HepG2 (cell line): Measurements from ENCODE around the gene CAMK2D. TPM values are rescaled to one million over a fixed set of nuclear protein-coding genes. Genes with fewer than 3 reads are reported as not detected.

ENCODE experiments used
- ATAC-seq: fragments of 200-7000 bp; cut with Tn5 transposase; 3 replicates; pipeline ENCODE4 v1.9.1; 2020; ENCODE audit warnings: mild to moderate bottlenecking, moderate library complexity
- BruUV-seq: library from RNA; stranded (reverse); fragments of 400-500 nt; replicated peaks from 2 replicates; lab custom pipeline; 2021; lab: Mats Ljungman, UMichigan
- CTCF ChIA-PET: fragments of 300-600 bp; formaldehyde crosslinking; extraction: SDS; loops from one replicate; lab custom pipeline; 2021; ENCODE audit warnings: low total read pairs, inconsistent platforms, low intra/inter-chr PET ratio; lab: Yijun Ruan, JAX
- POLR2A ChIA-PET: fragments of 350-600 bp; sonication (Branson Sonifier 250); formaldehyde crosslinking; loops from one replicate; lab custom pipeline; 2020; ENCODE audit warnings: antibody characterized with exemption, inconsistent platforms; lab: Yijun Ruan, JAX
- DNase-seq: peaks from one replicate; pipeline ENCODE4 v3.0.0-alpha.2; 2015; ENCODE audit warnings: low spot score
- FAIRE-seq: peaks from 3 replicates; lab custom pipeline; 2011; peaks lifted over from hg19 to GRCh38; lab: Jason Lieb, UNC
- H2AFZ ChIP-seq: one replicate; pipeline ENCODE4 v1.6.1; 2011; ENCODE audit warnings: low read length, inconsistent platforms
- H3K27ac ChIP-seq: fragments of 300-600 bp; 3 replicates; pipeline ENCODE4 v1.8.0; 2011; ENCODE audit warnings: mixed run types, mild to moderate bottlenecking, mixed read lengths, low read length, inconsistent platforms; ENCODE audit not compliant: insufficient read depth; ENCODE audit errors: extremely low read length
- H3K27me3 ChIP-seq, 2 experiments: fragments of 200-600 bp in 1 of 2; 2 replicates in 1 of 2; 3 replicates in 1 of 2; pipeline versions ENCODE4 v1.6.0 to v1.8.0; 2011; ENCODE audit warnings: low read length in 2 of 2, mild to moderate bottlenecking in 2 of 2, moderate library complexity in 2 of 2, inconsistent platforms in 1 of 2; ENCODE audit not compliant: insufficient read depth in 2 of 2, control insufficient read depth in 1 of 2
- H3K36me3 ChIP-seq, 2 experiments: fragments of 200-600 bp in 1 of 2; replicated peaks in 1 of 2; 2 replicates in 1 of 2; 3 replicates in 1 of 2; pipeline versions ENCODE4 v1.5.1 to v1.8.0; 2011; ENCODE audit warnings: low read length in 2 of 2, inconsistent platforms in 1 of 2; ENCODE audit not compliant: insufficient read depth in 2 of 2, control insufficient read depth in 1 of 2
- H3K4me1 ChIP-seq: 2 replicates; pipeline ENCODE4 v1.5.1; 2012; ENCODE audit warnings: low read length, inconsistent platforms; ENCODE audit not compliant: insufficient read depth
- H3K4me2 ChIP-seq: 2 replicates; pipeline ENCODE4 v1.6.0; 2011; ENCODE audit warnings: low read depth, low read length, inconsistent platforms
- H3K4me3 ChIP-seq, 3 experiments: fragments of 200-600 bp in 1 of 3; sonication (generic), shearing (Covaris generic) in 1 of 3; replicated peaks in 1 of 3; 2 replicates each; pipeline ENCODE4 v1.5.1; 2011 to 2016; ENCODE audit warnings: low read length in 3 of 3, inconsistent platforms in 2 of 3, low read depth in 2 of 3, mild to moderate bottlenecking in 2 of 3, control low read depth in 1 of 3, mixed read lengths in 1 of 3; ENCODE audit not compliant: insufficient read depth in 1 of 3
- H3K79me2 ChIP-seq: one replicate; pipeline ENCODE4 v1.6.1; 2011; ENCODE audit warnings: low read length, inconsistent platforms; ENCODE audit not compliant: insufficient read depth
- H3K9ac ChIP-seq: 2 replicates; pipeline ENCODE4 v1.6.0; 2011; ENCODE audit warnings: mild to moderate bottlenecking, low read depth, low read length, inconsistent platforms; ENCODE audit not compliant: insufficient read depth
- H3K9me3 ChIP-seq: 2 replicates; pipeline ENCODE4 v1.5.1; 2012; ENCODE audit warnings: mild to moderate bottlenecking, low read length
- H4K20me1 ChIP-seq: 2 replicates; pipeline ENCODE4 v1.6.0; 2011; ENCODE audit warnings: inconsistent platforms, mild to moderate bottlenecking, low read length, moderate library complexity; ENCODE audit not compliant: insufficient read depth
- LRRFIP1 ChIP-seq: sonication (generic); formaldehyde crosslinking; conservative IDR thresholded peaks from 2 replicates; pipeline ENCODE4 v1.4.0; 2020; ENCODE audit warnings: missing genetic modification reagents
- MEIS1 ChIP-seq: sonication (generic); formaldehyde crosslinking; IDR thresholded peaks from 2 replicates; pipeline ENCODE4 v1.9.0; 2021; ENCODE audit warnings: mild to moderate bottlenecking, missing genetic modification reagents, moderate library complexity, borderline replicate concordance
- RAD21 ChIP-seq: fragments of 450-650 bp; formaldehyde crosslinking; IDR thresholded peaks from 2 replicates; pipeline ENCODE4 v1.5.0; 2020; ENCODE audit warnings: mild to moderate bottlenecking
- TBP ChIP-seq: sonication (generic); formaldehyde crosslinking; IDR thresholded peaks from 2 replicates; pipeline ENCODE4 v1.5.0; 2020; ENCODE audit warnings: missing genetic modification reagents
- TCF7 ChIP-seq: sonication (generic); IDR thresholded peaks from 2 replicates; pipeline ENCODE4 v1.6.1; 2016; ENCODE audit warnings: antibody characterized with exemption, low read depth
- ZBTB21 ChIP-seq: sonication (generic); formaldehyde crosslinking; IDR thresholded peaks from 2 replicates; pipeline ENCODE4 v1.4.0; 2020; ENCODE audit warnings: missing genetic modification reagents
- ZMYM2 ChIP-seq: sonication (generic); formaldehyde crosslinking; IDR thresholded peaks from 2 replicates; pipeline ENCODE4 v1.8.0; 2022; ENCODE audit warnings: mild to moderate bottlenecking, missing genetic modification reagents
- ZNF451 ChIP-seq: sonication (generic); formaldehyde crosslinking; IDR thresholded peaks from 2 replicates; pipeline ENCODE4 v1.5.0; 2020; ENCODE audit warnings: mild to moderate bottlenecking, missing genetic modification reagents
- ZNF678 ChIP-seq: sonication (generic); formaldehyde crosslinking; IDR thresholded peaks from 2 replicates; pipeline ENCODE4 v1.4.0; 2020; ENCODE audit warnings: mild to moderate bottlenecking, missing genetic modification reagents
- WGBS: methylation state at CpG from one replicate; pipeline ENCODE4 v1.1.6; 2017; ENCODE audit warnings: low lambda C conversion rate; 5-methylcytosine and 5-hydroxymethylcytosine counted together
- in situ Hi-C: cut with HindIII; loops from 2 replicates; pipeline ENCODE4 v1.10.0; 2017; ENCODE audit warnings: low pct_unique_long_range_greater_than_20kb; ENCODE audit not compliant: extremely low pct_ligation_motif_present
- intact Hi-C: fragments of 100-400 bp; cut with micrococcal nuclease; formaldehyde crosslinking; loops from one replicate; pipeline ENCODE4 v1.10.0; 2022; ENCODE audit not compliant: unreplicated experiment
- polyA plus RNA-seq, 8 experiments: library from polyadenylated mRNA; depleted of rRNA in 3 of 8; stranded (reverse) in 7 of 8; unstranded in 1 of 8; fragments of >200 nt; fragmentation: Illumina TruSeq in 4 of 8; extraction: Trizol in 4 of 8; gene quantifications; 2 replicates each; pipeline versions ENCODE4 v1.2.1 to v1.2.3, GENCODE V29; 2011 to 2016; ENCODE audit warnings: low read depth in 4 of 8, missing spikeins in 1 of 8, mixed read lengths in 1 of 8; ENCODE audit not compliant: insufficient read depth in 1 of 8
- total RNA-seq, 5 experiments: library from RNA; depleted of rRNA; stranded (reverse); fragments of >200 nt; fragmentation: Illumina TruSeq; extraction: Trizol; gene quantifications; 2 replicates each; pipeline ENCODE4 v1.2.3, GENCODE V29; 2016; ENCODE audit warnings: low read depth in 1 of 5
- TF ChIP-seq, protein P1 (sequence below): sonication (generic); formaldehyde crosslinking; IDR thresholded peaks from 2 replicates; pipeline ENCODE4 v1.4.0; 2020; ENCODE audit warnings: missing genetic modification reagents, borderline replicate concordance
- TF ChIP-seq, protein P2 (sequence below): sonication (generic); formaldehyde crosslinking; IDR thresholded peaks from 2 replicates; pipeline ENCODE4 v1.4.0; 2020; ENCODE audit warnings: mild to moderate bottlenecking, low read depth, missing genetic modification reagents

Gene CAMK2D
- total and polyA plus RNA-seq, 2 of the 13 experiments (the other 11 are each of a cell fraction or from before 2014, with no cell fraction given): 18.0 to 65.4 TPM

DNA sequence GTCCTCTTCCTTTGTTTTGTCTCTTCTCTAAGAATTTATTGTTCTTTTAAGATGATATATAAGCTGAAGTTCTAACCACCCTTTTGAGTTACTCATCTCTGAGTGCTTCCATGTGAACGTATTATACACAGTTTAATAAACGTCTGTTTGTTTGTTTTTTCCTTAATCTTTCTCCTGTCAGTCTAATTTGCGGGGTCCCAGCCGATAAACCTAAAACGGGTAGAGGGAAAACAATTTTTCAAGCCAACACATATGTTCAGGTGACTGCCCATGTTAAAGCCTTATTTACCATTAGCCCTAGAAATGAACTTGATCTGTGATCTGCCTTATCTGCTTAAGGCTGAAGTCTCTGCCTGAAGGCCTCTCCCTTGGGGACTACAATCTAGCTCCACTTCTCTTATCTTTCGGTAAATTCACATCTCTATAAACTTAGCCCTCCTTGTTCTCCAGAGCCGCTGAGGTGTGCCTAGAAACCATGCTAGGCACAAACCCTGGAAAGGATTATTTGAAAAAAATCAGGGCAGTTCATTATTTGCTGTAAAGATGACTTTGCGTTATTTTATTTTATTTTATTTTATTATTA is 158.8 kb downstream of the CAMK2D start:
- no peak for FAIRE-seq
- in situ Hi-C loops: no loop called here
- BruUV-seq: no TSS peak
- H3K9ac ChIP-seq: no peak overlapping the region
- H3K4me3 ChIP-seq: no peak overlapping the region
- no peak overlapping the region for H3K4me2 ChIP-seq
- no peaks in the 10 kb centered on the region for H3K9me3 ChIP-seq
- H3K36me3 ChIP-seq: peaks cover 0 to 1% of the 10 kb centered on the region in 2 experiments; a peak in 2 of 5 replicates
- no peaks in the 10 kb centered on the region for H3K27me3 ChIP-seq
- WGBS: 96% methylated on average over 8 of the region's 8 CpGs
- CTCF ChIA-PET: no interaction called here
- POLR2A ChIA-PET: no interaction called here
- ATAC-seq: no peak
- no peak for TF ChIP-seq ZNF678 (CRISPR knock-in tag)
- TF ChIP-seq TBP (CRISPR knock-in tag): no peak
- TF ChIP-seq ZNF451: no peak
- no peak for TF ChIP-seq ZMYM2 (CRISPR knock-in tag)
- no peak for TF ChIP-seq MEIS1 (CRISPR knock-in tag)
- H3K4me1 ChIP-seq: no peaks in the 10 kb centered on the region
- H3K27ac ChIP-seq: no peak overlapping the region
- H4K20me1 ChIP-seq: 0 out of 2 replicates have a peak, but pooled peaks cover 2% of the 10 kb centered on the region
- H3K79me2 ChIP-seq: no peaks in the 10 kb centered on the region
- H2AFZ ChIP-seq: no peak overlapping the region
- intact Hi-C loops: no loop called here
- no peak for DNase-seq

- DNase-seq (no peak), ATAC-seq (no peak), FAIRE-seq (no peak)
- H3K4me3 ChIP-seq: no peak overlapping the region
- ChIA-PET CTCF (no interaction called here), POLR2A (no interaction called here)
- no peak overlapping the region for H2AFZ ChIP-seq
- no peaks in the 10 kb centered on the region for H3K9me3 ChIP-seq
- H3K9ac ChIP-seq: no peak overlapping the region
- H3K27me3 ChIP-seq: no peaks in the 10 kb centered on the region
- no TSS peak for BruUV-seq
- no peaks in the 10 kb centered on the region for H3K4me1 ChIP-seq
- intact Hi-C loops: no loop called here
- H3K79me2 ChIP-seq: no peaks in the 10 kb centered on the region
- no peak overlapping the region for H3K27ac ChIP-seq
- no peaks in the 10 kb centered on the region; a peak in 2 of 5 replicates for H3K36me3 ChIP-seq
- in situ Hi-C loops: no loop called here
- H4K20me1 ChIP-seq: 0 out of 2 replicates have a peak, but pooled peaks cover 2% of the 10 kb centered on the region
- H3K4me2 ChIP-seq: no peak overlapping the region
- 83% methylated on average over 4 of the region's 4 CpGs for WGBS
- no peak for TF ChIP-seq TCF7
- TF ChIP-seq LRRFIP1: no peak
- no peak for TF ChIP-seq RAD21 (CRISPR knock-in tag)
- TF ChIP-seq, protein P1, sequence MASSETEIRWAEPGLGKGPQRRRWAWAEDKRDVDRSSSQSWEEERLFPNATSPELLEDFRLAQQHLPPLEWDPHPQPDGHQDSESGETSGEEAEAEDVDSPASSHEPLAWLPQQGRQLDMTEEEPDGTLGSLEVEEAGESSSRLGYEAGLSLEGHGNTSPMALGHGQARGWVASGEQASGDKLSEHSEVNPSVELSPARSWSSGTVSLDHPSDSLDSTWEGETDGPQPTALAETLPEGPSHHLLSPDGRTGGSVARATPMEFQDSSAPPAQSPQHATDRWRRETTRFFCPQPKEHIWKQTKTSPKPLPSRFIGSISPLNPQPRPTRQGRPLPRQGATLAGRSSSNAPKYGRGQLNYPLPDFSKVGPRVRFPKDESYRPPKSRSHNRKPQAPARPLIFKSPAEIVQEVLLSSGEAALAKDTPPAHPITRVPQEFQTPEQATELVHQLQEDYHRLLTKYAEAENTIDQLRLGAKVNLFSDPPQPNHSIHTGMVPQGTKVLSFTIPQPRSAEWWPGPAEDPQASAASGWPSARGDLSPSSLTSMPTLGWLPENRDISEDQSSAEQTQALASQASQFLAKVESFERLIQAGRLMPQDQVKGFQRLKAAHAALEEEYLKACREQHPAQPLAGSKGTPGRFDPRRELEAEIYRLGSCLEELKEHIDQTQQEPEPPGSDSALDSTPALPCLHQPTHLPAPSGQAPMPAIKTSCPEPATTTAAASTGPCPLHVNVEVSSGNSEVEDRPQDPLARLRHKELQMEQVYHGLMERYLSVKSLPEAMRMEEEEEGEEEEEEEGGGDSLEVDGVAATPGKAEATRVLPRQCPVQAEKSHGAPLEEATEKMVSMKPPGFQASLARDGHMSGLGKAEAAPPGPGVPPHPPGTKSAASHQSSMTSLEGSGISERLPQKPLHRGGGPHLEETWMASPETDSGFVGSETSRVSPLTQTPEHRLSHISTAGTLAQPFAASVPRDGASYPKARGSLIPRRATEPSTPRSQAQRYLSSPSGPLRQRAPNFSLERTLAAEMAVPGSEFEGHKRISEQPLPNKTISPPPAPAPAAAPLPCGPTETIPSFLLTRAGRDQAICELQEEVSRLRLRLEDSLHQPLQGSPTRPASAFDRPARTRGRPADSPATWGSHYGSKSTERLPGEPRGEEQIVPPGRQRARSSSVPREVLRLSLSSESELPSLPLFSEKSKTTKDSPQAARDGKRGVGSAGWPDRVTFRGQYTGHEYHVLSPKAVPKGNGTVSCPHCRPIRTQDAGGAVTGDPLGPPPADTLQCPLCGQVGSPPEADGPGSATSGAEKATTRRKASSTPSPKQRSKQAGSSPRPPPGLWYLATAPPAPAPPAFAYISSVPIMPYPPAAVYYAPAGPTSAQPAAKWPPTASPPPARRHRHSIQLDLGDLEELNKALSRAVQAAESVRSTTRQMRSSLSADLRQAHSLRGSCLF: no peak
- TF ChIP-seq, protein P2, sequence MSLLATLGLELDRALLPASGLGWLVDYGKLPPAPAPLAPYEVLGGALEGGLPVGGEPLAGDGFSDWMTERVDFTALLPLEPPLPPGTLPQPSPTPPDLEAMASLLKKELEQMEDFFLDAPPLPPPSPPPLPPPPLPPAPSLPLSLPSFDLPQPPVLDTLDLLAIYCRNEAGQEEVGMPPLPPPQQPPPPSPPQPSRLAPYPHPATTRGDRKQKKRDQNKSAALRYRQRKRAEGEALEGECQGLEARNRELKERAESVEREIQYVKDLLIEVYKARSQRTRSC (CRISPR knock-in tag): no peak
- no peak for TF ChIP-seq ZBTB21 (CRISPR knock-in tag)
Observed at GRCh38 chr4:113601636-113602035, 159.9 kb downstream of the CAMK2D start.
